HEK293 (cell line): ENCODE measurements around the gene EIF5B.

Source experiments
- CTCF ChIA-PET: fragments of 350-600 bp; formaldehyde crosslinking; extraction: SDS; loops from one replicate; lab custom pipeline; 2021; ENCODE audit warnings: antibody characterized with exemption; lab: Yijun Ruan, JAX
- POLR2A ChIA-PET: fragments of 300-600 bp; formaldehyde crosslinking; extraction: SDS; loops from one replicate; lab custom pipeline; 2020; ENCODE audit warnings: antibody characterized with exemption, inconsistent platforms; lab: Yijun Ruan, JAX
- H3K27ac ChIP-seq: fragments of 200-500 bp; sonication (Bioruptor generic); 2 replicates; pipeline ENCODE4 v1.5.1; 2014; ENCODE audit warnings: low read depth, low read length, control low read depth, inconsistent platforms; ENCODE audit errors: extremely low read depth
- H3K36me3 ChIP-seq, 2 experiments: fragments of 200-500 bp in 1 of 2; sonication (Bioruptor generic) in 1 of 2; 1 replicate in 1 of 2; 2 replicates in 1 of 2; pipeline ENCODE4 v1.5.1; 2014 to 2017; ENCODE audit warnings: inconsistent platforms in 2 of 2, low read length in 2 of 2; ENCODE audit not compliant: control insufficient read depth in 2 of 2, insufficient read depth in 1 of 2
- H3K4me1 ChIP-seq: fragments of 200-500 bp; sonication (Bioruptor generic); 2 replicates; pipeline ENCODE4 v1.5.1; 2014; ENCODE audit warnings: mild to moderate bottlenecking, low read length, inconsistent platforms; ENCODE audit not compliant: control insufficient read depth, insufficient read depth
- H3K4me3 ChIP-seq: 2 replicates; pipeline ENCODE4 v1.5.1; 2011; ENCODE audit warnings: low read depth, mild to moderate bottlenecking, control low read depth, low read length, moderate library complexity
- H3K9me3 ChIP-seq: fragments of 200-500 bp; sonication (Bioruptor generic); 2 replicates; pipeline ENCODE4 v1.5.1; 2014; ENCODE audit warnings: low read depth, low read length, inconsistent platforms; ENCODE audit not compliant: control insufficient read depth, insufficient read depth
- AEBP2 ChIP-seq: fragments of 450-650 bp; formaldehyde crosslinking; IDR thresholded peaks from 2 replicates; pipeline ENCODE4 v1.5.1; 2016; ENCODE audit warnings: missing biosample characterization, missing genetic modification characterization, borderline replicate concordance
- PRDM10 ChIP-seq: fragments of 450-650 bp; formaldehyde crosslinking; IDR thresholded peaks from 2 replicates; pipeline ENCODE4 v1.5.1; 2016; ENCODE audit warnings: missing biosample characterization, missing genetic modification characterization
- SETDB1 ChIP-seq: IDR thresholded peaks from one replicate; pipeline ENCODE4 v1.6.1; 2017; ENCODE audit warnings: mild to moderate bottlenecking, low read length, moderate library complexity, mixed read lengths; ENCODE audit not compliant: insufficient read length
- YY1 ChIP-seq: fragments of 450-650 bp; formaldehyde crosslinking; IDR thresholded peaks from 2 replicates; pipeline ENCODE4 v1.5.1; 2018; ENCODE audit warnings: missing biosample characterization, missing genetic modification characterization
- ZBTB11 ChIP-seq: fragments of 450-650 bp; formaldehyde crosslinking; conservative IDR thresholded peaks from 2 replicates; pipeline ENCODE4 v1.5.1; 2016; ENCODE audit warnings: low read depth, missing biosample characterization, missing genetic modification characterization
- ZBTB17 ChIP-seq: fragments of 450-650 bp; formaldehyde crosslinking; IDR thresholded peaks from 2 replicates; pipeline ENCODE4 v1.5.1; 2016; ENCODE audit warnings: missing biosample characterization, missing genetic modification characterization
- ZBTB20 ChIP-seq: fragments of 450-650 bp; formaldehyde crosslinking; IDR thresholded peaks from 2 replicates; pipeline ENCODE4 v1.5.1; 2016; ENCODE audit warnings: missing biosample characterization, missing genetic modification characterization
- ZEB2 ChIP-seq: fragments of 450-650 bp; formaldehyde crosslinking; IDR thresholded peaks from 2 replicates; pipeline ENCODE4 v1.5.1; 2016; ENCODE audit warnings: missing biosample characterization, missing genetic modification characterization
- ZIC2 ChIP-seq: fragments of 450-650 bp; formaldehyde crosslinking; IDR thresholded peaks from 2 replicates; pipeline ENCODE4 v1.5.1; 2016; ENCODE audit warnings: missing biosample characterization, missing genetic modification characterization
- ZNF530 ChIP-seq: fragments of 450-650 bp; formaldehyde crosslinking; IDR thresholded peaks from 2 replicates; pipeline ENCODE4 v1.5.1; 2016; ENCODE audit warnings: low read depth, missing biosample characterization, missing genetic modification characterization
- ZNF629 ChIP-seq: fragments of 450-650 bp; formaldehyde crosslinking; IDR thresholded peaks from 2 replicates; pipeline ENCODE4 v1.5.1; 2017; ENCODE audit warnings: missing biosample characterization, missing genetic modification characterization
- ZNF639 ChIP-seq: fragments of 450-650 bp; formaldehyde crosslinking; IDR thresholded peaks from 2 replicates; pipeline ENCODE4 v1.5.1; 2016; ENCODE audit warnings: missing biosample characterization, missing genetic modification characterization
- TF ChIP-seq, protein P1 (sequence below): fragments of 450-650 bp; formaldehyde crosslinking; IDR thresholded peaks from 2 replicates; pipeline ENCODE4 v1.5.1; 2016; ENCODE audit warnings: missing biosample characterization, missing genetic modification characterization
- TF ChIP-seq, protein P2 (sequence below): fragments of 450-650 bp; formaldehyde crosslinking; optimal IDR thresholded peaks from 2 replicates; pipeline ENCODE3; 2016; ENCODE audit warnings: missing biosample characterization, mild to moderate bottlenecking, missing genetic modification characterization
- TF ChIP-seq, protein P3 (sequence below): fragments of 450-650 bp; formaldehyde crosslinking; IDR thresholded peaks from 2 replicates; pipeline ENCODE4 v1.5.1; 2017; ENCODE audit warnings: missing biosample characterization, missing genetic modification characterization

The EIF5B gene, protein sequence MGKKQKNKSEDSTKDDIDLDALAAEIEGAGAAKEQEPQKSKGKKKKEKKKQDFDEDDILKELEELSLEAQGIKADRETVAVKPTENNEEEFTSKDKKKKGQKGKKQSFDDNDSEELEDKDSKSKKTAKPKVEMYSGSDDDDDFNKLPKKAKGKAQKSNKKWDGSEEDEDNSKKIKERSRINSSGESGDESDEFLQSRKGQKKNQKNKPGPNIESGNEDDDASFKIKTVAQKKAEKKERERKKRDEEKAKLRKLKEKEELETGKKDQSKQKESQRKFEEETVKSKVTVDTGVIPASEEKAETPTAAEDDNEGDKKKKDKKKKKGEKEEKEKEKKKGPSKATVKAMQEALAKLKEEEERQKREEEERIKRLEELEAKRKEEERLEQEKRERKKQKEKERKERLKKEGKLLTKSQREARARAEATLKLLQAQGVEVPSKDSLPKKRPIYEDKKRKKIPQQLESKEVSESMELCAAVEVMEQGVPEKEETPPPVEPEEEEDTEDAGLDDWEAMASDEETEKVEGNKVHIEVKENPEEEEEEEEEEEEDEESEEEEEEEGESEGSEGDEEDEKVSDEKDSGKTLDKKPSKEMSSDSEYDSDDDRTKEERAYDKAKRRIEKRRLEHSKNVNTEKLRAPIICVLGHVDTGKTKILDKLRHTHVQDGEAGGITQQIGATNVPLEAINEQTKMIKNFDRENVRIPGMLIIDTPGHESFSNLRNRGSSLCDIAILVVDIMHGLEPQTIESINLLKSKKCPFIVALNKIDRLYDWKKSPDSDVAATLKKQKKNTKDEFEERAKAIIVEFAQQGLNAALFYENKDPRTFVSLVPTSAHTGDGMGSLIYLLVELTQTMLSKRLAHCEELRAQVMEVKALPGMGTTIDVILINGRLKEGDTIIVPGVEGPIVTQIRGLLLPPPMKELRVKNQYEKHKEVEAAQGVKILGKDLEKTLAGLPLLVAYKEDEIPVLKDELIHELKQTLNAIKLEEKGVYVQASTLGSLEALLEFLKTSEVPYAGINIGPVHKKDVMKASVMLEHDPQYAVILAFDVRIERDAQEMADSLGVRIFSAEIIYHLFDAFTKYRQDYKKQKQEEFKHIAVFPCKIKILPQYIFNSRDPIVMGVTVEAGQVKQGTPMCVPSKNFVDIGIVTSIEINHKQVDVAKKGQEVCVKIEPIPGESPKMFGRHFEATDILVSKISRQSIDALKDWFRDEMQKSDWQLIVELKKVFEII

GRCh38 chr2:99337113-99338028, at the start of gene EIF5B:
EIF5B (plus strand) TSS chr2:99337389; CDS start chr2:99337555, 166 bp downstream.
- H3K4me3 ChIP-seq = peak within 1 kb of the TSS; percentile 87
- H3K36me3 ChIP-seq = peaks cover 7 to 10% of the 10 kb centered on the region in 2 experiments
- peak within 1 kb of the TSS; percentile 78 for H3K27ac ChIP-seq
- CTCF ChIA-PET = interaction anchor here (0.6 to 2.7 kb wide), 15 partner anchors 13 to 688 kb away, joined by 3 to 11 read pairs (median 4); no protein-coding TSS in a partner anchor
- POLR2A ChIA-PET = interaction anchor here (0.6 to 4.4 kb wide), 23 partner anchors 10 to 688 kb away, joined by 3 to 33 read pairs (median 6); partner anchors contain the start of genes C2orf15, LIPT1, MITD1 and MRPL30
- no peaks in the 10 kb centered on the region for H3K9me3 ChIP-seq
- H3K4me1 ChIP-seq = peaks cover 9% of the 10 kb centered on the region
- TF ChIP-seq ZEB2 (tag by site-specific recombination) = peak; percentile 61; the same call in 1 of the 2 replicates
- 0 out of 2 replicates have a peak, but pooled peaks have one; percentile 51 for TF ChIP-seq ZNF639 (tag by site-specific recombination)
- TF ChIP-seq ZNF629 = no peak; the same call in 1 of the 2 replicates
- TF ChIP-seq AEBP2 (tag by site-specific recombination) = no peak
- peak; percentile 14; the same call in 1 of the 2 replicates for TF ChIP-seq ZBTB20
- TF ChIP-seq ZNF530 (tag by site-specific recombination) = no peak
- 0 out of 2 replicates have a peak, but pooled peaks have one; percentile 6 for TF ChIP-seq ZIC2
- TF ChIP-seq YY1 (tag by site-specific recombination) = peak; percentile 30; the same call in 1 of the 2 replicates
- TF ChIP-seq ZBTB17 = peak; percentile 59
- TF ChIP-seq, protein P1, sequence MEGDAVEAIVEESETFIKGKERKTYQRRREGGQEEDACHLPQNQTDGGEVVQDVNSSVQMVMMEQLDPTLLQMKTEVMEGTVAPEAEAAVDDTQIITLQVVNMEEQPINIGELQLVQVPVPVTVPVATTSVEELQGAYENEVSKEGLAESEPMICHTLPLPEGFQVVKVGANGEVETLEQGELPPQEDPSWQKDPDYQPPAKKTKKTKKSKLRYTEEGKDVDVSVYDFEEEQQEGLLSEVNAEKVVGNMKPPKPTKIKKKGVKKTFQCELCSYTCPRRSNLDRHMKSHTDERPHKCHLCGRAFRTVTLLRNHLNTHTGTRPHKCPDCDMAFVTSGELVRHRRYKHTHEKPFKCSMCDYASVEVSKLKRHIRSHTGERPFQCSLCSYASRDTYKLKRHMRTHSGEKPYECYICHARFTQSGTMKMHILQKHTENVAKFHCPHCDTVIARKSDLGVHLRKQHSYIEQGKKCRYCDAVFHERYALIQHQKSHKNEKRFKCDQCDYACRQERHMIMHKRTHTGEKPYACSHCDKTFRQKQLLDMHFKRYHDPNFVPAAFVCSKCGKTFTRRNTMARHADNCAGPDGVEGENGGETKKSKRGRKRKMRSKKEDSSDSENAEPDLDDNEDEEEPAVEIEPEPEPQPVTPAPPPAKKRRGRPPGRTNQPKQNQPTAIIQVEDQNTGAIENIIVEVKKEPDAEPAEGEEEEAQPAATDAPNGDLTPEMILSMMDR (tag by site-specific recombination) = peak; percentile 90
- TF ChIP-seq, protein P2, sequence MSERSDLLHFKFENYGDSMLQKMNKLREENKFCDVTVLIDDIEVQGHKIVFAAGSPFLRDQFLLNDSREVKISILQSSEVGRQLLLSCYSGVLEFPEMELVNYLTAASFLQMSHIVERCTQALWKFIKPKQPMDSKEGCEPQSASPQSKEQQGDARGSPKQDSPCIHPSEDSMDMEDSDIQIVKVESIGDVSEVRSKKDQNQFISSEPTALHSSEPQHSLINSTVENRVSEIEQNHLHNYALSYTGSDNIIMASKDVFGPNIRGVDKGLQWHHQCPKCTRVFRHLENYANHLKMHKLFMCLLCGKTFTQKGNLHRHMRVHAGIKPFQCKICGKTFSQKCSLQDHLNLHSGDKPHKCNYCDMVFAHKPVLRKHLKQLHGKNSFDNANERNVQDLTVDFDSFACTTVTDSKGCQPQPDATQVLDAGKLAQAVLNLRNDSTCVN (tag by site-specific recombination) = peak; percentile 93
- TF ChIP-seq, protein P3, sequence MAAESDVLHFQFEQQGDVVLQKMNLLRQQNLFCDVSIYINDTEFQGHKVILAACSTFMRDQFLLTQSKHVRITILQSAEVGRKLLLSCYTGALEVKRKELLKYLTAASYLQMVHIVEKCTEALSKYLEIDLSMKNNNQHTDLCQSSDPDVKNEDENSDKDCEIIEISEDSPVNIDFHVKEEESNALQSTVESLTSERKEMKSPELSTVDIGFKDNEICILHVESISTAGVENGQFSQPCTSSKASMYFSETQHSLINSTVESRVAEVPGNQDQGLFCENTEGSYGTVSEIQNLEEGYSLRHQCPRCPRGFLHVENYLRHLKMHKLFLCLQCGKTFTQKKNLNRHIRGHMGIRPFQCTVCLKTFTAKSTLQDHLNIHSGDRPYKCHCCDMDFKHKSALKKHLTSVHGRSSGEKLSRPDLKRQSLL (tag by site-specific recombination) = peak; percentile 86; the same call in 1 of the 2 replicates
- TF ChIP-seq SETDB1 = no peak
- TF ChIP-seq ZBTB11 = peak; percentile 62
- TF ChIP-seq PRDM10 (tag by site-specific recombination) = peak; percentile 50
